Measurements from ENCODE around the gene PCDH9. TPM values are rescaled to one million over a fixed set of nuclear protein-coding genes. Genes with fewer than 3 reads are reported as not detected.

Gene PCDH9
- total RNA-seq, 1 donor from 2014 or later, result 0.26 TPM

DNA sequence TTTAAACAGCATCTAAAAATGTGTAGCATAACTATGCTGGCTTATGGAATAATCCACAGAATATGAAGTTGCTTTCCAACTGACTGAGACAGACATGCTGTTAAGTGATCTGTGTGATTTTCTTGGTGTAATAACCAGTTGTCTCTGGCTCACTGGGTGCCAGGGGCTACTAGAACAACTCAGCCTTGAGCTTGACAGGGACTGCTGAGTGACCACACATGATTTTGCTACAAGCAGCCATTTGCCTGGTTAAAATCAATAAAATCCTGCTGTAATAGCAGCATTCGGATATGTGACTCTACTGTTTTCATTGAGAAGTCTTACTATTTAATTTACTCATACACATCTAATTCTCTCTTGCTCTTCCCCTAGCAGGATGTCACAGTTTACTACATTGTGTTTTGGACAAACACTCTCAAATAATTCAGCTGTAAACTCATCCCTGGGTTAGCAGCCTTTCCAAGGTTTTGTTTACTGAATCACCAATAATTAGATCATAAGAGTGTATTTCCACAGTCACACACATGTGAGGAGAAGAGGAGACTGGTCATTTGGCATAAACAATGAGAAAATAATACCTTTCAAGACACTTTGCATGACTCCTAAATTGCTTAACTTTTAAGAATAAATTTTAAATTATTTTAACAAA lies 426.2 kb downstream of the PCDH9 start:
- Histone ChIP-seq H3K27me3 (ENCODE audit: control insufficient read depth, insufficient read depth, low read length) (no peaks in the 10 kb centered on the region), H3K36me3 (ENCODE audit: control insufficient read depth, insufficient read depth, low read length) (no peaks in the 10 kb centered on the region), H3K4me3 (ENCODE audit: low read depth, low read length) (no peak overlapping the region)
- DNase-seq (ENCODE audit: low read depth) (no peak), FAIRE-seq (no peak)
- TF ChIP-seq, protein P1, sequence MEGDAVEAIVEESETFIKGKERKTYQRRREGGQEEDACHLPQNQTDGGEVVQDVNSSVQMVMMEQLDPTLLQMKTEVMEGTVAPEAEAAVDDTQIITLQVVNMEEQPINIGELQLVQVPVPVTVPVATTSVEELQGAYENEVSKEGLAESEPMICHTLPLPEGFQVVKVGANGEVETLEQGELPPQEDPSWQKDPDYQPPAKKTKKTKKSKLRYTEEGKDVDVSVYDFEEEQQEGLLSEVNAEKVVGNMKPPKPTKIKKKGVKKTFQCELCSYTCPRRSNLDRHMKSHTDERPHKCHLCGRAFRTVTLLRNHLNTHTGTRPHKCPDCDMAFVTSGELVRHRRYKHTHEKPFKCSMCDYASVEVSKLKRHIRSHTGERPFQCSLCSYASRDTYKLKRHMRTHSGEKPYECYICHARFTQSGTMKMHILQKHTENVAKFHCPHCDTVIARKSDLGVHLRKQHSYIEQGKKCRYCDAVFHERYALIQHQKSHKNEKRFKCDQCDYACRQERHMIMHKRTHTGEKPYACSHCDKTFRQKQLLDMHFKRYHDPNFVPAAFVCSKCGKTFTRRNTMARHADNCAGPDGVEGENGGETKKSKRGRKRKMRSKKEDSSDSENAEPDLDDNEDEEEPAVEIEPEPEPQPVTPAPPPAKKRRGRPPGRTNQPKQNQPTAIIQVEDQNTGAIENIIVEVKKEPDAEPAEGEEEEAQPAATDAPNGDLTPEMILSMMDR (IDR thresholded peaks at IDR 0.05; ENCODE audit: insufficient read depth, low read length, severe bottlenecking), result no peak

DNA sequence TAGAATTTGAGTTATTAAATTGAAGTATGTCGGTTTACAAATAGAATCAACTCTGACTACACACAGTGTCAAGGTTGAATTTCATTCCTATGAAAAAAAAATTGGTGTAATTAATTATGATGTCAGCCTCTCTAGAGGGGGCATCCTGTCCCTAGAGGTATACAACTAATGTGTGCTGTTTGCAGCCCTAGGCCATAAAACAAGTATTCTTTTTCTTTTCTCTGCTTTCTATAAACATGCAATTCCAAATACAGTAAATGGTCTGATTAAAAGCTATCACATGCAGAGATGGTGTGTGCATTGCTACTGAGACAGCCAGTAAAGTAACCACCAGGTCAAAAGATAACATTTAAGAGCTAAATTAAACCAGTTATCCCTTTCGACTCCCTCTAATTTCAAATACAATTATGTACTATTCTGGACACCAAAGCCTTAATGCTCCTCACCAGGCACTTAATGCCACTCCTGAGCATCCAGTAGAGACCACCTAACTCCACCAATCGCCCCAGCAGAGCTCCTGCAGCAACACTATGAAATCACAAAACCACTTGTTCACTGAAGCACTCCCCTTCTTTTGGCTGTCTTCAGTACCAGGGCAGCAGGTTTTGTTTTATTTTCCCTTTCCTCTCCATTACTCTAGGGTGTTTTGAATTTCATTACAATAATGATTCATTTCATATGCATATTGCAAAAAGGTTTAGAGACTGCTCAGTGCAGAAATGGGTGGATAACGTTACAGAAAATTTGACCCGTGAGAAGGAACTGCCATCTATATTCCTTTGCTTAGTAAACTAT lies 426.9 kb downstream of the PCDH9 start:
- no peak for FAIRE-seq

DNA sequence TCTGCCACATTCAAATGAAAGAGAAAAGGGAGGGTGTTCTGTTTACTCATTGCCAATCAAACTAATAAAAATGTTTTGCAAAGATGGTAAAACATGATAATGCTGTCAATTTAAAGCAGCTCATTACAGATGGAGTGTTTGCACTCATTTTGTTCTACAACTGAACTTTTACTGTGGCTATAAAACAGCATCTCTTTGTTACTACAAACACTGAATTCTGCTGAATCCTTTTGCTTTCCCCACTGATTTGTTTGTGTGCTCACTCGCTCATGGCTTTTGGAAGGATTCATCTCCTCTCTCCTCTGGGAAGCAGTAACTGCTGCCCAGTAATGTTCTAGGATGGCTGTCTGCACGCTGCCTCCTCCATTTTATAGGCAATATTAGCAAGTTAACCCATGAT lies 434.5 kb downstream of the PCDH9 start:
- TF ChIP-seq, protein P1 (IDR thresholded peaks at IDR 0.05; ENCODE audit: insufficient read depth, low read length, severe bottlenecking), result no peak
- no peak for FAIRE-seq
- DNase-seq (ENCODE audit: low read depth), result no peak
- H3K36me3 ChIP-seq (ENCODE audit: control insufficient read depth, insufficient read depth, low read length), result no peaks in the 10 kb centered on the region
- no peaks in the 10 kb centered on the region for H3K27me3 ChIP-seq (ENCODE audit: control insufficient read depth, insufficient read depth, low read length)
- H3K4me3 ChIP-seq (ENCODE audit: low read depth, low read length), result no peak overlapping the region

More for the DNA sequence above, 426.9 kb downstream of the PCDH9 start:
- H3K27me3 ChIP-seq (ENCODE audit: control insufficient read depth, insufficient read depth, low read length), result no peaks in the 10 kb centered on the region
- H3K4me3 ChIP-seq (ENCODE audit: low read depth, low read length), result no peak overlapping the region
- DNase-seq (ENCODE audit: low read depth), result no peak
- TF ChIP-seq, protein P1 (IDR thresholded peaks at IDR 0.05; ENCODE audit: insufficient read depth, low read length, severe bottlenecking), result no peak
- no peaks in the 10 kb centered on the region for H3K36me3 ChIP-seq (ENCODE audit: control insufficient read depth, insufficient read depth, low read length)

DNA sequence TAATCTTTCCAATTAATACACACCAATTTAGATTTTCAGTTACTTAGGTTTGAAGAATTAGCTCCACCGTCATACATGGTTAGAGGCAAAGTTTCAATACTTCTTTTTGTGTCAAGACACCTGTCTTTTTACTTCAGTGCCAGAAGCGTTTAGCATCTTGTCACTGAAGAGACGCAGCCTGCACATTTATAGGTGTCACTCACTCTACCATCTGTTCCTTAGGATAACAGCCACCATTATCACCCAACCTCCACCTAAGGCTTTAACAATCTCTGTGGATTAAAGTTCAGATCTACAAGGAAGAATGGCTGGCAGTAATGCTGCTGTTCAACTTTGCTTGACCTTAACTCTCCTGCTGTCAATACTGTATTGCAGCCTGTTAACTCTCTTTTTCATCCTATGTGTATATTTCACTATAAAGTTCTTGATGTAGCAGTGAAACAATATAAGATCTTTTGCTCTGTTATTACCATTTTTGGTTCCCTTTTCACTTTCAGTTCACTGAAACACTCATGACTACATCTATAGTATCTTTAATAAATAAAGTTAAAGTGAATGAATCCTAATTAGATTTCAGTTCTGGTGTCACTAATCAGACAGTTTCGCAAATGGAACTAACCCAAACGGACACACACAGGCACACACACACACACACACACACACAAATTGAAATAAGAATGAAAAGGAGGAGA lies 435.6 kb downstream of the PCDH9 start:
- Histone ChIP-seq H3K27me3 (ENCODE audit: control insufficient read depth, insufficient read depth, low read length) (no peaks in the 10 kb centered on the region), H3K36me3 (ENCODE audit: control insufficient read depth, insufficient read depth, low read length) (no peaks in the 10 kb centered on the region), H3K4me3 (ENCODE audit: low read depth, low read length) (no peak overlapping the region)
- FAIRE-seq, result peak; percentile 32
- DNase-seq (ENCODE audit: low read depth), result no peak
- TF ChIP-seq, protein P1 (IDR thresholded peaks at IDR 0.05; ENCODE audit: insufficient read depth, low read length, severe bottlenecking), result no peak

DNA sequence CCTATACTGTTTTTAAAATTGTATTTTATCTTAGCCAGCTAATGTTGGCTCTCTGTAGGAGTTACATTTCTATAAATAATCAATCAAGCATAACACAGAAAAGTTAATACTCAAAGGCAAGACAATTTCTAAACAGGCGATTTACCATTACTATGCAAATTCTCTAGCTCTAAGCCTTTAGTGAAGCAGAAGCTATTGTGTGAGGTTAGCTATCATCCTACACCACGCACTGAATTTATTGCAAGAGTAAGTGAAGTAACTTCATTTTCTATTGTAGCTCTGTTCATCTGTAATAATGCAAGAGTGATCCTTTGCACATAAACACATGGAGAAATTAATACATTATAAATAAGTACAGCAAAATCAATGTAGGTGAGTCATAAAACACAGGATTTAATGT lies 439.3 kb downstream of the PCDH9 start:
- FAIRE-seq, result no peak
- H3K27me3 ChIP-seq (ENCODE audit: control insufficient read depth, insufficient read depth, low read length), result no peaks in the 10 kb centered on the region
- H3K4me3 ChIP-seq (ENCODE audit: low read depth, low read length), result no peak overlapping the region
- TF ChIP-seq, protein P1 (IDR thresholded peaks at IDR 0.05; ENCODE audit: insufficient read depth, low read length, severe bottlenecking), result no peak
- no peaks in the 10 kb centered on the region for H3K36me3 ChIP-seq (ENCODE audit: control insufficient read depth, insufficient read depth, low read length)
- no peak for DNase-seq (ENCODE audit: low read depth)

All from bronchial epithelial cell (primary cell).